Endothelial cell of hepatic sinusoid (primary cell): ENCODE measurements around the gene CCL5.

Experiments used
- in situ Hi-C: cut with HindIII; loops from 2 replicates; pipeline ENCODE4 v1.10.0; 2017; ENCODE audit warnings: low sequenced_read_pairs

Gene CCL5

GRCh38 chr17:35870906-35871819 lies 9.0 kb downstream of the CCL5 start:
- in situ Hi-C loops = loop anchor here (25.0 kb wide), 1 partner anchor 616 kb away; the partner anchor contains the start of gene ZNHIT3

- in situ Hi-C loops = loop anchor here (25.0 kb wide), 1 partner anchor 619 kb away; the partner anchor contains the start of gene ZNHIT3
Measured at GRCh38 chr17:35868737-35869136, 11.4 kb downstream of the CCL5 start, which contains the start of gene HEATR9. HEATR9 (minus strand) TSS chr17:35868891; CDS start chr17:35868742, 149 bp downstream.

GRCh38 chr17:35867574-35867973 lies 12.6 kb downstream of the CCL5 start:
- in situ Hi-C loops = loop anchor here (25.0 kb wide), 1 partner anchor 620 kb away; the partner anchor contains the start of gene ZNHIT3

DNA sequence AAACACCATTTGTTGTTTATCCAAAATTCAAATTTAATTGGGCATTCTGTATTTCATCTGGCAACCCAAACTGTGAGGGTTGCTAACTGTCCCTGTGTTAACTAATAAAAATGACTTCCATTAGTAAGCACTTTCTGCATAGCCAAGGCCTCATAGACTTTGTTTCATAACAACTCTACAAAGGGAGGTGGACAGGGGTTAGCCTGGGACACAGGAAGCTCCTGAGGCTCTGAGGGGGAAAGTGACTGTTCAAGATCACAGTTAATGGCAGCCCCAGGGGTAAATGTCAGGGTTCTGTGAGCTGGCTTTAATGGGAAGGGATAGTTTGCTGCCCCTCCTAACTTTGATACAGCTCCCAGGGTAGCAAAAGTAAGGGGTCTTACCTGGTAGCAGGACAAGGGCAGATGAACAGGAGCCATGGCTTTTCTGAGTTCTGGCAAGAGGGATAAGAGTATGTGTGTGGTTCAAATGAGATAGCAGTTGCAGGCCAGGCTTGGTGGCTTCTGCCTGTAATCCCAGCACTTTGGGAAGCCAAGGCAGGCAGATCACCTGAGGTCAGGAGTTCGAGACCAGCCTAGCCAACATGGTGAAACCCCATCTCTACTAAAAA lies 13.7 kb downstream of the CCL5 start:
- in situ Hi-C loops = loop anchor here (25.0 kb wide), 1 partner anchor 621 kb away; the partner anchor contains the start of gene ZNHIT3

GRCh38 chr17:35865412-35866340 lies 14.5 kb downstream of the CCL5 start:
- in situ Hi-C loops = loop anchor here (25.0 kb wide), 1 partner anchor 622 kb away; the partner anchor contains the start of gene ZNHIT3

DNA sequence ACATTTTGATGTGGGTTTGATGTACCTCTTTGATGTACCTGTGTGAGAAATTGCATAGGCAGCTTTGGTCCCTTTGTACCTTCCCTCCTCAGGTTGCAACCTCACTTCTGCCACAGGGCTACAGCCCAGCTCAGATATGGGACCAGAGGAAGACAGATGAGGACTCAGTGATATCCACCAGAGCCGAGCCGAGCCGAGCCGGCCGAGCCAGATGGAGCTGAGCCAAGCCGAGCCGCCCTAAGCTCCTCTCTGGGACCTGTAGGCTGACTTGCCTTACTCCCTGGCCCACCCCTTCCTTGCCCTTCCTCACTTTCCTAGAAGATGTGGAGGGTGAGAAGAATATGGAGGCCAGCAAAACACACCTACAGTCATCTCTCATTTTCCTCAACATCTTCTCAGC lies 15.3 kb downstream of the CCL5 start:
- in situ Hi-C loops = loop anchor here (25.0 kb wide), 1 partner anchor 622 kb away; the partner anchor contains the start of gene ZNHIT3

- in situ Hi-C loops = loop anchor here (25.0 kb wide), 1 partner anchor 631 kb away; the partner anchor contains the start of gene ZNHIT3
Measured at GRCh38 chr17:35856603-35857002, 23.6 kb downstream of the CCL5 start.

- in situ Hi-C loops = loop anchor here (25.0 kb wide), 1 partner anchor 631 kb away; the partner anchor contains the start of gene ZNHIT3
Measured at GRCh38 chr17:35855965-35856364, 24.2 kb downstream of the CCL5 start.

GRCh38 chr17:35849469-35850348 lies 30.5 kb downstream of the CCL5 start:
- in situ Hi-C loops = loop anchor here (25.0 kb wide), 1 partner anchor 638 kb away; the partner anchor contains the start of gene ZNHIT3

DNA sequence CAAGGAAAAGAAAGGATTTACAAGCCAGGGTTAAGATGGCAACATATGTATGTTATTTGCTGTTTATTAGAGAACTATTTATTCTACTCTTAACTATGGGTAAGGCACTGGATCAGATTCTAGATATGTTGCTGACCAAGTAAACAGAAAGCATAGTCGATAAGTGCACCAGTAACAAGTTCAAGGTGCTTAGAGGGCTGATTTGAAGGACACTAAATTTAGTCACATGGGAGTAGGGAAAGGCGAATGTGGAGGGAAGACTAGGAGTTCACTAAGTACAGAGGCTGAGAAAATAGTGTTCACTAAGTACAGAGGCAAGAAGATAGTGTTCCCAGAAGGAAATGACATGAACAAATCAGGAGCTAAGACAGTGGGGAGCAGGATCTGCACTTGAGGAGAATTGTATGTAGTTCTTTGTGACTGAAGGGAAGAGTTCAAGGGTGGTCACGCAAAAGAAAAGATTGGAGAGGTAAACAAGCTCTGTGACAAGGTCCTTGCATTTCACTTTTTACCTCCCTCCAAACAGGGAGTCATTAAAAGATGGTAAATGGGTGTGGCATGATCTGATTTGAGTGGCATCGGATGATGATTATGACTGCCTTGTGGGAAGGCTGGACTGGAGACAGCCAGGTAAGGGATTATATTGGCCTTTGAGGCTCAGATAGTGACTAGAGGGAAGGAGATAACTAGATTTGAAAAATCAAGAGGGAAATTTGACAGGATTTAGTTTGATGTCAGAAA lies 32.4 kb downstream of the CCL5 start:
- in situ Hi-C loops = no loop called here

DNA sequence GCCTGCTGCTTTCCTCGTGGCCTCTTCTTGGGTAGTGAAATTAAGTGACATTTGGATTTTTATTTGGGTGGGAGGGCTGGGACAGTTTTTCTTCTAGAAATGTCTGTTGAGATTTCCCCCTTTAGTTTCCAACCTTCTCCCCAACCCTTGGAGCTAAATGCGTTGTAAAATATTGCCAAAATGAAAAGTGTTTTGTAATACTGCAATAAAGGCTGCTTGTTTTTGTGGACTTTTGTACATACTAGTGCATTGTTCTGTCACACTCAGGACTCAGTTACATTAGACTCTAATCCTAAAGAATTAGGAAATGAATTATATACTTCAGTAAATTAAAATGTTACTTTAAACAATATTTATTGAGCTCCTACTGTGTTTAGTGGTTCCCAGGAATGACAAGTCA lies 33.2 kb downstream of the CCL5 start:
- in situ Hi-C loops = no loop called here

DNA sequence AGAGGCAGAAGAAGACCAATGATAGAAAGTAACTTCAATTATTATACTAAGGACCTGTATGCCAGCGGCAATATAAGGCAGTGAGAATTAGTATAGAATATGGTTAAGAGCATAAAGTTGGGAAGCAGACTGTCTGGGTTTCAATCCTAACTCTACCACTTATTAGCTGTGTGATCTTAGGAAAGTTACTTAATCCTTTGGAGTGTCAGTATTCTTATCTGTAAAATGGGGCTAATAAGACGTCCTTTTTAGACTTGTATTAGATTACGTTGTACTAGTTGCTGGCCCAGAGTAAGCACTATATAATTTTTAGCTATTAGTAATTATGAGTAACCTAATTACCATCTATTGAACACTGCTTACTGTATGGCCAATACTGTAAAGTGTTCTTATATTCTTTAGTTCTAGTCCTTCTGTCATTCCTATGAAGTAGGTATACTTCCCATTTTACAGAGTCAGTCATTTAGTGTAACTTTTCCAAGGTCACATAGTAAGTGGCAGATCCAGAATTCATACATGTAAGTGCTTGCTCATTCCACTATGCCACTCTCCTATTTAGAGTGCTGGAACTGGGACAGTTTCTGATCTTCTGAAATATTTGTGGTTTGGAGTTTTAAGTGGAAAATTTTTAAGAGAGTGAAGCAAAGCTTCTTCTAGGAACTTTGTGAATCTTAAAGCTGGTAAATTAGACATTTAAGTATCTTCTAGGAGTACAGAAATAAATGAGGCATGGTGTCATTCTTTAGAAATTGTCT lies 33.9 kb downstream of the CCL5 start:
- in situ Hi-C loops = no loop called here

- in situ Hi-C loops = no loop called here
Measured at GRCh38 chr17:35844547-35844946, 35.6 kb downstream of the CCL5 start.

- in situ Hi-C loops = no loop called here
Measured at GRCh38 chr17:35843698-35844097, 36.5 kb downstream of the CCL5 start.

- in situ Hi-C loops = no loop called here
Measured at GRCh38 chr17:35842239-35842638, 37.9 kb downstream of the CCL5 start.

- in situ Hi-C loops = no loop called here
Measured at GRCh38 chr17:35841505-35841904, 38.7 kb downstream of the CCL5 start.

- in situ Hi-C loops = no loop called here
Measured at GRCh38 chr17:35841101-35841500, 39.1 kb downstream of the CCL5 start.

- in situ Hi-C loops = no loop called here
Measured at GRCh38 chr17:35825206-35825605, 55.0 kb downstream of the CCL5 start.
